WTC11 (cell line): ENCODE data around the gene NAPB.

ENCODE experiments used
- CTCF ChIP-seq: fragments of 200-600 bp; IDR thresholded peaks from 2 replicates; pipeline ENCODE4 v1.8.0; 2022; ENCODE audit warnings: antibody characterized with exemption
- FOXP1 ChIP-seq: sonication (generic); formaldehyde crosslinking; IDR thresholded peaks from 2 replicates; pipeline ENCODE4 v1.8.0; 2022; ENCODE audit warnings: missing genetic modification reagents, mild to moderate bottlenecking, moderate library complexity, borderline replicate concordance
- SMAD4 ChIP-seq: sonication (generic); formaldehyde crosslinking; IDR thresholded peaks from 2 replicates; pipeline ENCODE4 v1.8.0; 2022; ENCODE audit warnings: mild to moderate bottlenecking, missing genetic modification reagents
- ZNF317 ChIP-seq: sonication (generic); formaldehyde crosslinking; IDR thresholded peaks from 2 replicates; pipeline ENCODE4 v1.8.1; 2023; ENCODE audit warnings: low read depth, mild to moderate bottlenecking, moderate library complexity, missing genetic modification reagents, borderline replicate concordance

- TF ChIP-seq ZNF317 (CRISPR knock-in tag) (no peak), CTCF (no peak), FOXP1 (no peak), SMAD4 (CRISPR knock-in tag) (no peak)
Observed at GRCh38 chr20:23449421-23449820, 28.1 kb upstream of the NAPB start.
